ENCODE results near the gene ALG3.

GRCh38 chr3:184240384-184241140, 8.2 kb downstream of the ALG3 start:
- no peak for TF ChIP-seq EP300 (IDR thresholded peaks at IDR 0.05)
- TF ChIP-seq CTCF (IDR thresholded peaks at IDR 0.05) = no peak
- no peak for TF ChIP-seq POLR2A (IDR thresholded peaks at IDR 0.05)
